GM19351 (cell line): ENCODE measurements around the gene GPR34.
"Not testable (repeated sequence)": the region's sequence is repeated elsewhere in the genome, so short reads cannot be mapped to it uniquely, and the experiment has no call there.

Experiments used
- ATAC-seq: cut with Tn5 transposase; IDR thresholded peaks from one replicate; pipeline ENCODE4 v1.9.1; 2021; ENCODE audit warnings: mild to moderate bottlenecking, moderate library complexity; ENCODE audit not compliant: unreplicated experiment

Gene GPR34

GRCh38 chrX:41688835-41689234 is at the start of gene GPR34:
GPR34 (plus strand) TSS chrX:41688973; CDS start chrX:41695634, 6,661 bp downstream.
- ATAC-seq: no peak

- ATAC-seq: not testable (repeated sequence)
Observed at GRCh38 chrX:41646201-41646600, 42.6 kb upstream of the GPR34 start.

GRCh38 chrX:41653125-41653524 is 35.6 kb upstream of the GPR34 start:
- no peak for ATAC-seq

- no peak for ATAC-seq
Observed at GRCh38 chrX:41655101-41655500, 33.7 kb upstream of the GPR34 start.

GRCh38 chrX:41655631-41656030 is 33.1 kb upstream of the GPR34 start:
- no peak for ATAC-seq

GRCh38 chrX:41661366-41662095 is 27.2 kb upstream of the GPR34 start:
- ATAC-seq: no peak

GRCh38 chrX:41664375-41664901 is 24.3 kb upstream of the GPR34 start:
- peak; percentile 94 for ATAC-seq

- no peak for ATAC-seq
Observed at GRCh38 chrX:41664908-41665307, 23.9 kb upstream of the GPR34 start.

GRCh38 chrX:41665686-41666085 is 23.1 kb upstream of the GPR34 start:
- ATAC-seq: no peak

- ATAC-seq: no peak
Observed at GRCh38 chrX:41666251-41666650, 22.5 kb upstream of the GPR34 start.

GRCh38 chrX:41667631-41668030 is 21.1 kb upstream of the GPR34 start:
- ATAC-seq: no peak

GRCh38 chrX:41670112-41670511 is 18.7 kb upstream of the GPR34 start:
- ATAC-seq: no peak

- no peak for ATAC-seq
Observed at GRCh38 chrX:41671082-41671481, 17.7 kb upstream of the GPR34 start.

GRCh38 chrX:41672643-41673042 is 16.1 kb upstream of the GPR34 start:
- ATAC-seq: no peak

GRCh38 chrX:41676361-41676760 is 12.4 kb upstream of the GPR34 start:
- ATAC-seq: not testable (repeated sequence)

GRCh38 chrX:41677183-41678060 is 11.4 kb upstream of the GPR34 start:
- no peak for ATAC-seq

- no peak for ATAC-seq
Observed at GRCh38 chrX:41684138-41684537, 4.6 kb upstream of the GPR34 start.

- ATAC-seq: no peak
Observed at GRCh38 chrX:41684940-41685339, 3.8 kb upstream of the GPR34 start.

- ATAC-seq: peak; percentile 72
Observed at GRCh38 chrX:41686788-41687187, 2.0 kb upstream of the GPR34 start.

GRCh38 chrX:41688156-41688555 is 617 bp upstream of the GPR34 start:
- ATAC-seq: no peak

GRCh38 chrX:41689711-41690110 is 938 bp downstream of the GPR34 start:
- ATAC-seq: no peak
